ENCODE measurements around the gene PKP3. TPM values are rescaled to one million over a fixed set of nuclear protein-coding genes. Genes with fewer than 3 reads are reported as not detected.
A peak's percentile ranks its signal among the peaks of the same experiment; 100 is the strongest.

The PKP3 gene
- total and polyA plus RNA-seq, 9 of the 15 experiments (the other 6 are each of a cell fraction or from before 2014, with no cell fraction given) = 0.11 to 110 (median 30.7) TPM

DNA sequence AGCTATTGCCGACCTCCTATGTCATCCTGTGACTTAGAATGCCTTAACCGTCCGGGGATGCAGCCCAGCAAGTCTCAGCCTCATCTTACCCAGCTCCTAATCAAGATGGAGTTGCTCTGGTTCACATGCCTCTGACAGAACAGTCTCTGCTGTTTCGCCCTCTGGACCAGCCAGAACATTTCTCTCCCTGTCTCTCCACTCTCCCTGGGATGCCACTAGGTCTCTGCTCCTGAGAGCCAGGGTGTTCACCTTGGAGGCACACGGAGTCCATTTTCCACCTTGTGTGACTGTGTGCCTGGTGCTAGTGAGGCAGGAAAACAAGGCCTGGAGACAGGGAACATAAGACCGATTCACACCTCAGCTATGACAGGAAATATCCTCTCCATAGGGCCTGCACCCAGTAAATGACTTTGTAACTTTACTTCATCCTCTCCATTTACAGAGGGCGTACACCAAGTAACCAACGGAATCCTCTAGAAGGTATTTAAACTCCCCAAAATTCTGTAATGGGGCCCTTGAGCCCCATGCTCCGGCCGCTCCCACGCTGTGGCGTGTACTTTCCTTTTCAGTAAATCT is 41.5 kb upstream of the PKP3 start (continued):
- TF ChIP-seq, protein P1, sequence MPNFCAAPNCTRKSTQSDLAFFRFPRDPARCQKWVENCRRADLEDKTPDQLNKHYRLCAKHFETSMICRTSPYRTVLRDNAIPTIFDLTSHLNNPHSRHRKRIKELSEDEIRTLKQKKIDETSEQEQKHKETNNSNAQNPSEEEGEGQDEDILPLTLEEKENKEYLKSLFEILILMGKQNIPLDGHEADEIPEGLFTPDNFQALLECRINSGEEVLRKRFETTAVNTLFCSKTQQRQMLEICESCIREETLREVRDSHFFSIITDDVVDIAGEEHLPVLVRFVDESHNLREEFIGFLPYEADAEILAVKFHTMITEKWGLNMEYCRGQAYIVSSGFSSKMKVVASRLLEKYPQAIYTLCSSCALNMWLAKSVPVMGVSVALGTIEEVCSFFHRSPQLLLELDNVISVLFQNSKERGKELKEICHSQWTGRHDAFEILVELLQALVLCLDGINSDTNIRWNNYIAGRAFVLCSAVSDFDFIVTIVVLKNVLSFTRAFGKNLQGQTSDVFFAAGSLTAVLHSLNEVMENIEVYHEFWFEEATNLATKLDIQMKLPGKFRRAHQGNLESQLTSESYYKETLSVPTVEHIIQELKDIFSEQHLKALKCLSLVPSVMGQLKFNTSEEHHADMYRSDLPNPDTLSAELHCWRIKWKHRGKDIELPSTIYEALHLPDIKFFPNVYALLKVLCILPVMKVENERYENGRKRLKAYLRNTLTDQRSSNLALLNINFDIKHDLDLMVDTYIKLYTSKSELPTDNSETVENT (CRISPR knock-in tag; IDR thresholded peaks at IDR 0.05) = no peak
- TF ChIP-seq, protein P2, sequence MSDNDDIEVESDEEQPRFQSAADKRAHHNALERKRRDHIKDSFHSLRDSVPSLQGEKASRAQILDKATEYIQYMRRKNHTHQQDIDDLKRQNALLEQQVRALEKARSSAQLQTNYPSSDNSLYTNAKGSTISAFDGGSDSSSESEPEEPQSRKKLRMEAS (CRISPR knock-in tag; IDR thresholded peaks at IDR 0.05) = no peak
- TF ChIP-seq RCOR1 (IDR thresholded peaks at IDR 0.05; ENCODE audit: borderline replicate concordance in 1 of 2, low read depth in 2 of 2, low read length in 2 of 2) (no peak), ELF4 (CRISPR knock-in tag; IDR thresholded peaks at IDR 0.05) (peak; percentile 79; the same call in 1 of the 2 replicates), ETV1 (tag; conservative IDR thresholded peaks at IDR 0.05; ENCODE audit: low read depth) (peak; percentile 62), PHB (CRISPR knock-in tag; IDR thresholded peaks at IDR 0.05) (0 out of 2 replicates have a peak, but pooled peaks have one; percentile 60), NELFE (IDR thresholded peaks at IDR 0.05; ENCODE audit: insufficient read depth, insufficient read length) (no peak), ZNF707 (CRISPR knock-in tag; conservative IDR thresholded peaks at IDR 0.05) (peak; percentile 81), POLR2AphosphoS5 (IDR thresholded peaks at IDR 0.05; ENCODE audit: control insufficient read depth, insufficient read depth, low read depth, low read length) (no peak), MCM7 (IDR thresholded peaks at IDR 0.05) (no peak), ZSCAN32 (CRISPR knock-in tag; IDR thresholded peaks at IDR 0.05) (peak; percentile 73), NBN (IDR thresholded peaks at IDR 0.05; ENCODE audit: low read depth) (no peak)
- TF ChIP-seq, protein P3, sequence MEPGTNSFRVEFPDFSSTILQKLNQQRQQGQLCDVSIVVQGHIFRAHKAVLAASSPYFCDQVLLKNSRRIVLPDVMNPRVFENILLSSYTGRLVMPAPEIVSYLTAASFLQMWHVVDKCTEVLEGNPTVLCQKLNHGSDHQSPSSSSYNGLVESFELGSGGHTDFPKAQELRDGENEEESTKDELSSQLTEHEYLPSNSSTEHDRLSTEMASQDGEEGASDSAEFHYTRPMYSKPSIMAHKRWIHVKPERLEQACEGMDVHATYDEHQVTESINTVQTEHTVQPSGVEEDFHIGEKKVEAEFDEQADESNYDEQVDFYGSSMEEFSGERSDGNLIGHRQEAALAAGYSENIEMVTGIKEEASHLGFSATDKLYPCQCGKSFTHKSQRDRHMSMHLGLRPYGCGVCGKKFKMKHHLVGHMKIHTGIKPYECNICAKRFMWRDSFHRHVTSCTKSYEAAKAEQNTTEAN (CRISPR knock-in tag; IDR thresholded peaks at IDR 0.05) = no peak
- TF ChIP-seq, protein P4, sequence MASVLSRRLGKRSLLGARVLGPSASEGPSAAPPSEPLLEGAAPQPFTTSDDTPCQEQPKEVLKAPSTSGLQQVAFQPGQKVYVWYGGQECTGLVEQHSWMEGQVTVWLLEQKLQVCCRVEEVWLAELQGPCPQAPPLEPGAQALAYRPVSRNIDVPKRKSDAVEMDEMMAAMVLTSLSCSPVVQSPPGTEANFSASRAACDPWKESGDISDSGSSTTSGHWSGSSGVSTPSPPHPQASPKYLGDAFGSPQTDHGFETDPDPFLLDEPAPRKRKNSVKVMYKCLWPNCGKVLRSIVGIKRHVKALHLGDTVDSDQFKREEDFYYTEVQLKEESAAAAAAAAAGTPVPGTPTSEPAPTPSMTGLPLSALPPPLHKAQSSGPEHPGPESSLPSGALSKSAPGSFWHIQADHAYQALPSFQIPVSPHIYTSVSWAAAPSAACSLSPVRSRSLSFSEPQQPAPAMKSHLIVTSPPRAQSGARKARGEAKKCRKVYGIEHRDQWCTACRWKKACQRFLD (CRISPR knock-in tag; IDR thresholded peaks at IDR 0.05) = peak; percentile 98
- TF ChIP-seq, protein P5, sequence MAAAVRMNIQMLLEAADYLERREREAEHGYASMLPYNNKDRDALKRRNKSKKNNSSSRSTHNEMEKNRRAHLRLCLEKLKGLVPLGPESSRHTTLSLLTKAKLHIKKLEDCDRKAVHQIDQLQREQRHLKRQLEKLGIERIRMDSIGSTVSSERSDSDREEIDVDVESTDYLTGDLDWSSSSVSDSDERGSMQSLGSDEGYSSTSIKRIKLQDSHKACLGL (CRISPR knock-in tag; IDR thresholded peaks at IDR 0.05; ENCODE audit: borderline replicate concordance, poor library complexity, severe bottlenecking) = peak; percentile 63
- TF ChIP-seq, protein P6, sequence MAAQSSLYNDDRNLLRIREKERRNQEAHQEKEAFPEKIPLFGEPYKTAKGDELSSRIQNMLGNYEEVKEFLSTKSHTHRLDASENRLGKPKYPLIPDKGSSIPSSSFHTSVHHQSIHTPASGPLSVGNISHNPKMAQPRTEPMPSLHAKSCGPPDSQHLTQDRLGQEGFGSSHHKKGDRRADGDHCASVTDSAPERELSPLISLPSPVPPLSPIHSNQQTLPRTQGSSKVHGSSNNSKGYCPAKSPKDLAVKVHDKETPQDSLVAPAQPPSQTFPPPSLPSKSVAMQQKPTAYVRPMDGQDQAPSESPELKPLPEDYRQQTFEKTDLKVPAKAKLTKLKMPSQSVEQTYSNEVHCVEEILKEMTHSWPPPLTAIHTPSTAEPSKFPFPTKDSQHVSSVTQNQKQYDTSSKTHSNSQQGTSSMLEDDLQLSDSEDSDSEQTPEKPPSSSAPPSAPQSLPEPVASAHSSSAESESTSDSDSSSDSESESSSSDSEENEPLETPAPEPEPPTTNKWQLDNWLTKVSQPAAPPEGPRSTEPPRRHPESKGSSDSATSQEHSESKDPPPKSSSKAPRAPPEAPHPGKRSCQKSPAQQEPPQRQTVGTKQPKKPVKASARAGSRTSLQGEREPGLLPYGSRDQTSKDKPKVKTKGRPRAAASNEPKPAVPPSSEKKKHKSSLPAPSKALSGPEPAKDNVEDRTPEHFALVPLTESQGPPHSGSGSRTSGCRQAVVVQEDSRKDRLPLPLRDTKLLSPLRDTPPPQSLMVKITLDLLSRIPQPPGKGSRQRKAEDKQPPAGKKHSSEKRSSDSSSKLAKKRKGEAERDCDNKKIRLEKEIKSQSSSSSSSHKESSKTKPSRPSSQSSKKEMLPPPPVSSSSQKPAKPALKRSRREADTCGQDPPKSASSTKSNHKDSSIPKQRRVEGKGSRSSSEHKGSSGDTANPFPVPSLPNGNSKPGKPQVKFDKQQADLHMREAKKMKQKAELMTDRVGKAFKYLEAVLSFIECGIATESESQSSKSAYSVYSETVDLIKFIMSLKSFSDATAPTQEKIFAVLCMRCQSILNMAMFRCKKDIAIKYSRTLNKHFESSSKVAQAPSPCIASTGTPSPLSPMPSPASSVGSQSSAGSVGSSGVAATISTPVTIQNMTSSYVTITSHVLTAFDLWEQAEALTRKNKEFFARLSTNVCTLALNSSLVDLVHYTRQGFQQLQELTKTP (IDR thresholded peaks at IDR 0.05; ENCODE audit: low read depth in 1 of 2, partially characterized antibody in 2 of 2) = no peak

Measured in K562 (cell line).